GM04504 (cell line): ENCODE data around the gene ANKRD7.
"Not testable (repeated sequence)": the region's sequence is repeated elsewhere in the genome, so short reads cannot be mapped to it uniquely, and the experiment has no call there.

ENCODE experiments used
- DNase-seq: peaks from one replicate; pipeline ENCODE4 v3.0.0-alpha.2; 2012; ENCODE audit warnings: low read depth

Gene ANKRD7

DNA sequence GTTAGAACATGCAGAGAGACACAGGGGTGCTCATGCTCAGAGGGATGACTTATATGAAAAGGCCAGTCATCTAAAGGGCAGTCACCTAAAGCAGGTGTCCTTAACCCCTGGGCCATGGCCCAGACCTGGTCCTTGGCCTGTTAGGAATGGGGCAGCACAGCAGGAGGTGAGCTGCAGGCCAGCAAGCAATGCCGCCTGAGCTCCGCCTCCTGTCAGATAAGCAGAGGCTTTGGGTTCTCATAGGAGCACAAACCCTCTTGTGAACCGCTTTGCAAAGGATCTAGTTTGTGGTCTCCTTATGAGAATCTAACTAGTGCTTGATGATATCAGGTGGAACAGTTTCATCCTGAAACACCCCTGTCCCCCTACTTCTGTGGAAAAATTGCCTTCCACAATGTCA lies 14.5 kb downstream of the ANKRD7 start:
- no peak for DNase-seq

DNA sequence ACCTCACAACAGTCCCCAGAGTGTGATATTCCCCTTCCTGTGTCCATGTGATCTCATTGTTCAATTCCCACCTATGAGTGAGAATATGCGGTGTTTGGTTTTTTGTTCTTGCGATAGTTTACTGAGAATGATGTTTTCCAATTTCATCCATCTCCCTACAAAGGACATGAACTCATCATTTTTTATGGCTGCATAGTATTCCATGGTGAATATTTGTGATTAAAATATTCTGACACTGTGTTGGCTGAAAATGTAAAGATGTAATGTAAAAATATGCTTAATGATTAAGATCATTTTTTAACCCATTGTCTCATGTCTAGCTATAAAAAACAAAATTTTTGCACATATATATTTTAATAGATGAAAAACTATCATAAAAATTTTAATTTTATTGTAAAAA lies 15.8 kb downstream of the ANKRD7 start:
- not testable (repeated sequence) for DNase-seq

DNA sequence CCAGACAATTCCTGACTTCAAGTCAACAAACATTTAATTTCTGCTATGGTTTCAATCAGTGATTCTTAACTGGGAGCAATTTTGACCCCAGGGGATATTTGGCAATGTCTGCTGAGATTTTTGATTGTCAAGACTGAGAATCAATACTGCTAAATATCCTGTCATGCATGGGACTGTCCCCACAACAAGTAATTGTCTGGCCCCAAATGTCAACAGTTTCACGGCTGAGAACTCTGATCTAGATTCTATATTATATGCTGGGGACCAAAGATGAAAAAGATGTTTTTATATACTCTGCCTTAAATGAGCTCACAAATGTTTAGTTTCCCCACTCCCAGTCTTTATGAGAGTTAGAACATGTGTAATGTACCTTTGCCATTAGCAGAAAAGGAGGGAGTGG lies 19.2 kb downstream of the ANKRD7 start:
- no peak for DNase-seq

DNA sequence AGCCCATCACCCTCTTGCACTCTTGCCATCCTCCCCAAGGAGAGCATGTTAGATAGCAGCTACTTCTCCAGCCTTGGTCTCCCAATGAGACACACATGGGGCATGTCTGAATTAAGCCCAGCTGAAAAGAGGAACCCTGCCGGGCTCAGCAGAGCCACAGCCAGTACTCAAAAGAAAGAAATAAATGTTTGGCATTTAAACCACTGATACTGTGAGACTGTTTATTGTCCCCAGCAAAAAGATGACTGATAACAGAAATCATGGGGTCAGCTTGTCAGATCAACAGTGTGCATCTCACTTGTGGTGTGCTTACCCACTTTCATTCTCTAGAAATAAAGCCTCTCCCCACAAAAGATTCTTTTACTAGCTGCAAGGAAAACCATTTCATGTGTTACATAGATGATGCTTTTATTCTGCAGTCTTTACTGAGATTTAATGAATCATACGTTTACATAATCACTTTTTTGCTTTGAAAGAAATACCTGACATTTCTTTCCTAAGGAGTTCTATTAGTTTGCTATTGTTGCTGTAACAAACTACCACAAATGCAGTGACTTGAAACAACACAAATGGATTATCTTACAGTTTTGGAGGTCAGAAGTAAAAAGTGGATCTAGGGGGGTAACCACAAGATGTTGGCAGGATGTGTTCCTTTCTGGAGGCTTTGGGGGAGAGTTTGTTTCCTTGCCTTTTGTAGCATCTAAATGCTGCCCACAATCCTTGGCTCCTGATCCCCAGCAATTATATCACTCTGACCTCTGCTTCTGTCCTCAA lies 20.9 kb downstream of the ANKRD7 start:
- DNase-seq, result no peak

DNA sequence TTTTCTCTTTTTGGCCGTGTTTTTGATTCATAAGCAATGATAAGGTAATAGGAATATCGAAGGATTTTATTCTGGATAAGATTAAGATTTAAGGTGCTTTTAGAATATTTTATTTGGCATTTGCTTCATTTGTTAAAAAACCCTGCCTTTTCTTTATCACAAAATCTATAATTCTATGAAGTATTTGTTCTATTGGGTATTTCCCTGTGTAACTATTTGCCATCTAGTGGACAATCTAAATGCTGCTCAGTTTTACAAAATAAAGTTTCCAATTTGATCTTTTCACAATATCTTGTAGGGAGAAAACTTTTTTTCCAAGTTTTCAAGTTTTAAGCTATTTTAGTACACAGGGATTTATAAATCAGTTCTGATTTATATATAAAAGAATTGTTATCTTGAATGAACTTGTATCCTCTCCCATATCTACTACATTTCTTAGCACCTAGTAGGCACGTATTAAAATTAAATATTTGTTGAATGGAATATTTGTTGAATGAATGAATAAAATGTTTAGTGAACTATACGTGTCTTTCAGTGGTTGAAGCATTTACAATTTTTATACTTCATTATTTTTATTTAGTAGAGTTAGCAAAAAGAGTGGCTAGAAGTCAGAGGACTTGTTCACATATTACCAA lies 26.5 kb downstream of the ANKRD7 start:
- no peak for DNase-seq

DNA sequence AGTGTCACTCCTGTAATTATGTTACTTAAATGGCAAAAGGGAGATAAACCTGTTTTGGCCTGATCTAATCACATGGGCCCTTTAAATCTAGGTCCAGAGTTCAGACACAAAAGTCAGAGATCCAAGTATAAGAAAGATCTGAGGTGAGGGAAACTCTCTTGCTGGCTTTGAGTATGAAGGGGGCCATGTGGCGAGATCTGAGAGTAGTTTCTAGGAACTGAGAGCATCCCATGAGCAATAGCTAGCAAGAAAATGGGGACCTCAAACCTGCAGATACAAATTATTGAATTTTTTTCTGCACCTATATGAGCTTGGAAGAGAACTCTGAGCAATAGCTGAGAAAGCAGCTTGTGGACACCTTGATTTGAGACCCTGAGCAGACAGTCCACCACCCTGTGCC lies 27.6 kb downstream of the ANKRD7 start:
- DNase-seq, result no peak

DNA sequence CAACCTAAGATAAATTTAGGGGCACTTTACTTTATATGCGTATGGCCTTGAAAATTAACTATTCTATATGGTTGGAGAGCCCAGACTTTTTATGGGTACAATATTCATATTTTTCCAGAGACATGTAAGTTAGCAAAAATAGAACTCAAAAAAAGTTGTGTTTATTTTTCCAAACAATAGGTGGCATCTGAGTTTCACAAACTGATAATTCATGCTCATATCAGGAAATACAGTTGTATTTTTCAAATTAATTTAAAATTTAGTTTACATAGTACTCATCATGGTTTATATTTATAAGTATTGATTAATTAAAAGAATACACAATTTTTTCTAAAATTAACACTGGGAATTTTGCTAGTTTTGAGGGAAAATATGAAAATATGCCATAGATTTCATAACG lies 34.6 kb downstream of the ANKRD7 start:
- DNase-seq, result no peak

DNA sequence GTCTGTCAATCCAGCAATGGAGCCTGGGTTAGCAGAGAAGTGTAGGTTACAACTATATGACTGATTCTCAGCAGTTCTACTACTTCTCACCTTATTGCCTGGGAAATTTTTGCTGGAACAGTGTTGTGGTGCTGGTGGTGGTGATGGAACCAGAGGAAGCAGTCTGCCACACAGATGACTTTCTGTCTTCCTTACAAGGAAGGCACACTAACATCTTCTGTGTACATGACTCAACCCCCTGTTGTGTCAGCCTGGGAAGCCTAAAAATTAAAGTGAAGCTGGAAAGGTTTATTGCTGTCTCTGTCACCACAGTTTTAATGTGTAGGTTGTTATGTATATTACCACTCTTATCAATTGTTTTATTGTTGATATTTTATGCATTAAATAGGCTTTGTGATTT lies 40.3 kb downstream of the ANKRD7 start:
- DNase-seq, result no peak

DNA sequence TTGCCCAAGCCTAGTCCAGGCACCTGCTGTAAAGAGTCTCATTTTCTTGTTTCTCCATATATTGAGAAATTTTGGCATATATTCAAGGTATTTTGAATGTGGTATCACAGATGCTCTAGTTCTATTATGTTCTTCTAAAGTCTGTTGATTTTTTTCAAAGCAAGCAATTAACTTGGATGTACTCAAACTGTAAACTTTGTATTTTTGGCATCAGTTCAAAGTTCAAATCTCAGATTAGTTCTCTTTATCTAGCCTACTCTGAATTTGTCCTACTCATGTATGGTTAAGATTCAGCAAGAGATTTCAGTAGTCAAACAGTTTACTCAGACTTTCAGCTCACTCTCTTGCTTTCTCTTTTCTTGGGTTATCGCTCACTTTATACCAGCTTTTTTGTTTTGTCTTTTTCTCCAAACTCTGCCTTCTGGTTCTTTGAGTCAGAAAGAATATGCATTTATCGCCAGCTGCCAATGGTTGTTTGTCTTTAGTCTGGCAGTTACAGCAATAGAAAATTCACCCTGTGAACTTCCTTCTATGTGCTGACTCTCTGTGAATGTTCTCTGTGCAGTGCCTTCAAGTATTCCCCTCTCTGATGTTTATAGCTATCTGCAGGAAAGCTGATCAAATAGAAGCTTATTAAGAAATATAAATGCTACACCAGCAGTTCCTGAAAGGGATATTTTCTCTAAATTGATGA lies 56.0 kb downstream of the ANKRD7 start:
- DNase-seq, result no peak

DNA sequence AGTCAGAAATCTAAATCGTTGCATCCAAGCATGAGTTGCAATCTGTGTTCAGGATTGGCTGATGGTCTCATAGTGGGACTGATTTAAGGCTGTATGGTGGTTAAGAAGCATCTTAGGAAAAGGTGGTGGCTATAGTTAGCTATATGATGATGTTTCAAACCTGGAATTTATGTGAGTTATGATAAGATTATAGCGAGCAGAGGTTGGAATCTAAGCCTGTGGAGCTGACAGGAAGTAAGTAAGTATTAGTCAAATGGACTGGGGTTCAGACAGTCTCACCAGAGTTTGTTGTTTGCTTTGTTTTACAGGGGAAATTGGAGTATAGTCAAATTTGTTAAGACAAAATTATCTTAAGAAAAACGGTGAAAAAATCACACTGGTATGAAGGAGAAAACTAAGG lies 56.7 kb downstream of the ANKRD7 start:
- no peak for DNase-seq

DNA sequence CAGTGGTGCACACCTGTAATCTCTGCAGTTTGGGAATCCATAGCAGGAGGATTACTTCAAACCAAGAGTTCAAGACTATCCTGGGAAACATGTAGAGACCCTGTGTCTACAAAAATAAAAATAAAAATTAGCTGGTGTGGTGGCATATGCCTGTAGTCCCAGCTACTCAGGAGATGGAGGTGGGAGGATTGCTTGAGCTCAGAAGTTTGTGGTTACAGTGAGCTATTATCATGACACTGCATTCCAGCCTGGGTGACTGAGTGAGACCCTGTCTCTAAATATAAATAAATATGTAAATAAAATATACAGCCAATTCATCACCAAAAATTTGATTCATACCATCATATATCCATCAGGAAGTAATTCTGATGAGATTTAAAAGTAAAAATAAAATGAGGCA lies 60.9 kb downstream of the ANKRD7 start:
- no peak for DNase-seq

DNA sequence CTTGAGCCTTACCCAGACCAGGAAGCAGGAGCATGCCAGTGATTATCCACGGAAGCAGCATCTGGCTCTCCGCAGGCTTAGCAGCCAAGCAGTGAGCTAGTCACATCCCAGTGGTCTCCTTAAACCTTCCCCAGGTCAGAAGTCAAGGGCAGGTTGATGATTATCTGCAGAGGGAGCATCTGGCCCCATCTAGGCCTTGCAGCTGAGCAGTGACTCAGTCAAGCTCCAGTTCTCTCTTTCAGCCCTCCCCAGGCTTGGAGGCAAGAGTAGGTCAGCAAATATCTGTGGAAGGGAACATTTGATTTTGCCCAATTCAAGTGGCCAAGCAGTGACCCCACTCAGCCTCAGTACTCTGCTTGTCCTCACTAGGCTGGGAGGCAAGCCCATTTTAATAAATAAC lies 61.6 kb downstream of the ANKRD7 start:
- no peak for DNase-seq

DNA sequence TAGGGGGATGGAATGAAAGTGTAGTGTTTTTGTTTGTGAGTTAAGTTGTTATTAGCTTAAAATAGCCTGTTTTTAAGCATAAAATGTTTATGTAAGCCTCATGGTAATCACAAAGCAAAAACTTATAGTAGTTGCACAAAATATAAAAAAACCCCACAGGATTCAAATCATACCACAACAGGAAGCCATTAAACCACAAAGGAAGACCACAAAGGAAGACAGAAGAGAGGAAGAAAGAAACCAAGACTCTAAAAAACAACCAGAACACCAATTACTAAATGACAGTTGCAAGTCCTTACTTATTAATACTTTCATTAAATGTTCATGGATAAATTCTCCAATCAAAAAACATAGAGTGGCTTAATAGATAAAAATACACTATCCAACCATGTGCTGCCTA lies 63.6 kb downstream of the ANKRD7 start:
- DNase-seq, result no peak

DNA sequence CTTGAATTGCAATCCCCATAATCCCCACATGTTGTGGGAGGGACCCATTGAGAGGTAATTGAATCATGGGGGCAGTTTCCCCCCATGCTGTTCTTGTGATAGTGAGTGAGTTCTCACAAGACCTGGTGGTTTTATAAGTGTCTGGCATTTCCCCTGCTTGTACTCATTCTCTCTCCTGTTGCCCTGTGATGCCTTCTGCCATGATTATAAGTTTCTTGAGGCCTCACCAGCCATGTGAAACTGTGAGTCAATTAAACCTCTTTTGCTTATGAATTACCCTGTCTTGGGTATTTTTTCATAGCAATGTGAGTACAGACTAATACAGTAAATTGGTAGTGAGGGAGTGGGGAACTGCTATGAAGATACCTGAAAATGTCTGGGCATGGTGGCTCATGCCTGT lies 65.0 kb downstream of the ANKRD7 start:
- no peak for DNase-seq
